Body of pancreas (tissue), 4 donors: Measurements from ENCODE around the gene CZIB. TPM values are rescaled to one million over a fixed set of nuclear protein-coding genes. Genes with fewer than 3 reads are reported as not detected.
"Not testable (repeated sequence)": the region's sequence is repeated elsewhere in the genome, so short reads cannot be mapped to it uniquely, and the experiment has no call there.

Experiments
- ATAC-seq: fragments of 150-250 bp; one replicate; pipeline ENCODE4 v1.9.1; 2016
- DNase-seq, 4 donors: peaks; one replicate each; pipeline ENCODE4 v3.0.0-alpha.2; 2019
- H3K27ac ChIP-seq, 4 donors: fragments of 200-600 bp; sonication (generic); 1 replicate in 3 of 4; 2 replicates in 1 of 4; pipeline versions ENCODE4 v1.5.1 to v1.6.1; 2016 to 2019; ENCODE audit warnings: mild to moderate bottlenecking in 1 of 4, mixed read lengths in 1 of 4, moderate library complexity in 1 of 4
- H3K27me3 ChIP-seq, 2 donors: fragments of 200-600 bp; sonication (generic); one replicate each; pipeline ENCODE4 v1.6.0; 2016; ENCODE audit warnings: mild to moderate bottlenecking in 1 of 2
- H3K36me3 ChIP-seq, 2 donors: fragments of 200-600 bp; sonication (generic); replicated peaks in 1 of 2; 2 replicates each; pipeline ENCODE4 v1.5.1; 2016; ENCODE audit warnings: low read depth in 2 of 2; ENCODE audit not compliant: insufficient read depth in 1 of 2
- H3K4me1 ChIP-seq: fragments of 200-600 bp; sonication (generic); one replicate; pipeline ENCODE4 v1.6.0; 2016
- H3K4me3 ChIP-seq, 2 donors: fragments of 200-600 bp; sonication (generic); 1 replicate in 1 of 2; 2 replicates in 1 of 2; pipeline ENCODE4 v1.5.1; 2016 to 2019
- H3K9me3 ChIP-seq, 3 donors: fragments of 200-600 bp; sonication (generic); 1 replicate in 2 of 3; 2 replicates in 1 of 3; pipeline ENCODE4 v1.5.1; 2016
- CTCF ChIP-seq, 7 experiments: fragments of 450-650 bp in 4 of 7; fragments of 200-600 bp in 3 of 7; sonication (generic) in 3 of 7; IDR thresholded peaks; one replicate each; pipeline ENCODE4 v1.5.1; 2016 to 2019; ENCODE audit warnings: antibody characterized with exemption in 7 of 7
- POLR2A ChIP-seq, 3 donors: fragments of 450-650 bp; IDR thresholded peaks; one replicate each; pipeline ENCODE4 v1.6.1; 2016; ENCODE audit warnings: antibody characterized with exemption in 3 of 3, mild to moderate bottlenecking in 2 of 3
- WGBS, 2 donors: methylation state at CpG; one replicate each; pipeline ENCODE4 v1.1.5; 2017; 5-methylcytosine and 5-hydroxymethylcytosine counted together
- intact Hi-C: fragments of 100-400 bp; cut with DNase I; formaldehyde crosslinking; loops from one replicate; pipeline ENCODE4 v1.15.1; 2023
- total RNA-seq, 2 donors: library from RNA; depleted of rRNA; stranded (reverse); fragments of >200 nt; gene quantifications; one replicate each; pipeline ENCODE4 v1.1.0, GENCODE V29; 2016

The CZIB gene
- total RNA-seq, 2 donors from 2014 or later, result 14.5 to 18.9 TPM

- ATAC-seq, result no peak
- Histone ChIP-seq H3K4me1 (no peaks in the 10 kb centered on the region), H3K27me3 (no peaks in the 10 kb centered on the region), H3K9me3 (no peaks in the 10 kb centered on the region), H3K4me3 (no peak overlapping the region), H3K36me3 (peaks cover 4 to 33% of the 10 kb centered on the region in 2 donors), H3K27ac (no peak overlapping the region)
- no peak for TF ChIP-seq POLR2A (IDR thresholded peaks at IDR 0.05)
- TF ChIP-seq CTCF (IDR thresholded peaks at IDR 0.05), result no peak
- no peak for DNase-seq
- 83 to 100% methylated on average over 1 of the region's 1 CpG for WGBS, 2 donors
- intact Hi-C loops, result no loop called here
These were observed 12.7 kb downstream of the CZIB start for GRCh38 chr1:53207726-53208125.

- Histone ChIP-seq H3K27ac (no peak overlapping the region), H3K36me3 (peaks cover 4 to 32% of the 10 kb centered on the region in 2 donors), H3K9me3 (no peaks in the 10 kb centered on the region), H3K4me1 (no peaks in the 10 kb centered on the region), H3K27me3 (no peaks in the 10 kb centered on the region), H3K4me3 (no peak overlapping the region)
- no peak for ATAC-seq
- 94 to 100% methylated on average over 1 of the region's 1 CpG for WGBS, 2 donors
- TF ChIP-seq CTCF (IDR thresholded peaks at IDR 0.05) (no peak), POLR2A (IDR thresholded peaks at IDR 0.05) (no peak)
- no peak for DNase-seq
- intact Hi-C loops, result no loop called here
These were observed 13.6 kb downstream of the CZIB start for GRCh38 chr1:53206735-53207379.

GRCh38 chr1:53206083-53206685, 14.2 kb downstream of the CZIB start:
- H3K36me3 ChIP-seq, result peaks cover 4 to 31% of the 10 kb centered on the region in 2 donors
- ATAC-seq, H3K4me3 ChIP-seq, DNase-seq, H3K27me3 ChIP-seq, H3K9me3 ChIP-seq, H3K27ac ChIP-seq, H3K4me1 ChIP-seq, intact Hi-C loops: not testable (repeated sequence)
- 94 to 97% methylated on average over 3 of the region's 3 CpGs for WGBS, 2 donors

- DNase-seq, H3K27me3 ChIP-seq, intact Hi-C loops, H3K9me3 ChIP-seq, H3K27ac ChIP-seq, H3K4me1 ChIP-seq, ATAC-seq, H3K4me3 ChIP-seq: not testable (repeated sequence)
- 95 to 100% methylated on average over 1 of the region's 1 CpG for WGBS, 2 donors
- peaks cover 4 to 24% of the 10 kb centered on the region in 2 donors for H3K36me3 ChIP-seq
These were observed 14.9 kb downstream of the CZIB start for GRCh38 chr1:53205496-53205895.

GRCh38 chr1:53203466-53203865, 17.0 kb downstream of the CZIB start:
- 90 to 99% methylated on average over 3 of the region's 3 CpGs for WGBS, 2 donors
- H3K4me3 ChIP-seq, result no peak overlapping the region
- no peak for ATAC-seq
- intact Hi-C loops, result no loop called here
- peaks cover 4 to 15% of the 10 kb centered on the region in 2 donors for H3K36me3 ChIP-seq
- DNase-seq, result no peak
- no peaks in the 10 kb centered on the region for H3K27me3 ChIP-seq
- H3K9me3 ChIP-seq, result no peaks in the 10 kb centered on the region
- no peak overlapping the region for H3K27ac ChIP-seq
- TF ChIP-seq POLR2A (IDR thresholded peaks at IDR 0.05) (no peak), CTCF (IDR thresholded peaks at IDR 0.05) (no peak)
- peaks cover 13% of the 10 kb centered on the region for H3K4me1 ChIP-seq
